Middle frontal gyrus (tissue), 1 donor: ENCODE results near the gene KAT2A.
A peak's percentile ranks its signal among the peaks of the same experiment; 100 is the strongest.

ENCODE experiments used
- DNase-seq: peaks from one replicate; pipeline ENCODE4 v3.0.0-alpha.2; 2015; ENCODE audit warnings: low spot score; ENCODE audit errors: extremely low spot score

The KAT2A gene

DNA sequence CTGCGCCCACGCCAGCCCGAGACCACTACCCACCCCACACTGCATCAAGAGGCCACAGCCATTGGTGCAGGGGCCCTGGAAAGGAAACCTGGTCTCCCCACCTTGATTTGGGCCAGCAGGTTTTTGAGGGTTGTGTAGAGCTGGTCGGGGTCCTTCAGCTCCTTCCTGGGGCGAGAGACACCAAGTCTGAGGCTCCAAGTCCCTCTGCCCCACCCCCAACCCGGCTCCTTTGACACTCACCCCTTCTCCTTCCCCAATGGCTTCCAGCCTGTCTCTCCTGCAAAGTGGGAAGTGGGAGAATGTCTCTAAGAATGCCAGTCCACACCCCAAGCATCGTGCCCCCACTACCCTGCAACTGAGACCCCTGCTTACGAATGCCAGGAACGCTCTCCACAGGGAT is 7.0 kb downstream of the KAT2A start:
- no peak for DNase-seq

DNA sequence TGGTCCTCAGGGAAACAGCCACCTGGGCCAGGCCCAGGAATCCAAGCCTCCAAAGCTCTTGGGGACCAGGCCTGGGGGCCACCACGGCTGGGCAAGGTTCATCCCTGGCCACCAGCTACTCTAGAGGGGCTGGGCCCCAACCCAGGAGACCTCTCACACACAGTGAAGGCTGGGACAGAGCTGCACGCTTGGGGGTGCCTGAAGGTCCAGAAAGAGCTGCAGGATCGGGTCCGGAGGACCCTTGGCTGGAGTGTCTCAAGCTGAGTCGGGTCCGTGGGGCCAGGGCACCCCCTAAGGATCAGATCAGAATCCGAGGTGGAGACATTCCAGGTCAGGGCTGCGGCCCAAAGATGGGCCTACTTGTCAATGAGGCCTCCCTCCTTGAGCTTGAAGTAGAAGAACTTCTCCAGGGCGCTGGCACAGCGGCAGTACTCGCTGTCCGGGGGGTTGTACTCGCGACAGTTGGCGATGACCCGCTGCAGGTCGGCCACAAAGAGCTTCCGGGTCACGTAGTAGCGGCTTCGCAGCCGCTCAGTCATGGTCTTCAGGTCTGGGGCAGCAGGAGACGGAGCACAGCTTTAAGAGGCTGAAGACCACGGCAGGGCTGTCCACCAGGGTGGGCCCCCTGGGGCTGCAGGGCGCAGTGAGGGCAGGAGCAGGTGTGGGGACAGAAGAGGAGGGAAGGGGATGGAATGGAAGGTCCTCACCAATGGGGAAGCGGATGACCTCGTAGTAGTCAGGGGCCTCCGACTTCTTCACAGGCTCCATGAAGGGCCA is 7.7 kb downstream of the KAT2A start:
- DNase-seq = no peak

DNA sequence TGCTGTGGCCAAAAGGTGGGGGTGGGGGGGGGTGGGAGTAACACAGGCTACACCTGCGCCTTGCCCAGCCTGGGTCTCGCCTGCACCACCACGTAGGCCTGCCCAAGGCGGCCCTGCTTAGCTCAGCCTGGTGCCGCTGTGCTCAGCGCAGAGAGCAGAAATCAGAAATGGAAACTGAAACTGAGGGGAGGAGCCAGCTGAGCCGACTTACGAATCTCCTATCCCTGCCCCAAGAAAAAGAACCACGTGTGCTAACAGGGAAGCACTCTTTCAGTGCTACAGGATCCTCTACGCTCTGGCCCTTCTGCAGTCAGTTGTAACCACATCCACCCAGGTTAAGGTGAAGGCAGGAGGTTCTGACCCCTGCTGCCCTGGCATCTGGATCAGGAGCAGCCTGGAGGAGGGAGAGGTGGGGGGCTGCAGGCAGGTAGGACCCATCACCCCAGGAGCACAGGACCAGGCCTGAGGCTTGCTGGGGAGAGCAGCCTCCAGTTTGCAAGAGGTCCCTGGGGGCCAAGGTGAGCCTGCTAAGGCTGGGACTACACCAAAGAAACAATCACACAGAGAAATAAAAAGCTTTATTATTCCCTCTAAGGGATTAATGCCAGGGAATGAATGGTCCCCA is 8.5 kb downstream of the KAT2A start, which contains the start of gene DHX58:
DHX58 (minus strand) TSS at position 163 of the 625 bp plus-strand sequence. CDS start 822 bp downstream, outside the sequence.
- peak; percentile 68 for DNase-seq

DNA sequence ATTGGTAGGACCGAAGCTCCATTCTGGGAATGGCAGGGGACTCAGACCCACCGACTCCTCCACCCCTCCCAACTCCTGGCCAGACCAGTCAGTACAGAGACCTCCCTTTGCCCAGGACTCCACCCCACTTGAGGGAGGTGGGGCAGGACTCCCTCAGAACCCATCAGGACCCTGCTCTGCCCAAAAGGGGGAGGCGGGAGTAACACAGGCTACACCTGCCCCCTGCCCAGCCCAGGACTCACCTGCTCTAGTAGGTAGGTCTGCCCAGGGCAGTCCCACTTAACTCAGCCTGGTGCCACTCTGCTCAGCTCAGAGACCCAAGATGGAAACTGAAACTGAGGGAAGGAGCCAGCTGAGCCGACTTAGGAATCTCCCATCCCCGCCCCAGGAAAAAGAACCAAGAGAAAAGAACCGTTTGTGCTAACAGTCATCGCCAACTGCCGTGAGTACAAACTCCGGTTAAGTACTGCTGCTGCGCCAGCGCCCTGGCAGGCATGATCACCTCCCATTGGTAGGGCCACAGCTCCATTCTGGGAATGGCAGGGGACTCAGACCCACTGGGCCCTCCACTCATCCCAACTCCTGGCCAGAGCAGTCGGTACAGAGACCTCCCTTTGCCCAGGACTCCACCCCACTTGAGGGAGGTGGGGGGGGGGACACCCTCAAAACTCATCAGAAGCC is 9.2 kb downstream of the KAT2A start:
- DNase-seq = no peak

DNA sequence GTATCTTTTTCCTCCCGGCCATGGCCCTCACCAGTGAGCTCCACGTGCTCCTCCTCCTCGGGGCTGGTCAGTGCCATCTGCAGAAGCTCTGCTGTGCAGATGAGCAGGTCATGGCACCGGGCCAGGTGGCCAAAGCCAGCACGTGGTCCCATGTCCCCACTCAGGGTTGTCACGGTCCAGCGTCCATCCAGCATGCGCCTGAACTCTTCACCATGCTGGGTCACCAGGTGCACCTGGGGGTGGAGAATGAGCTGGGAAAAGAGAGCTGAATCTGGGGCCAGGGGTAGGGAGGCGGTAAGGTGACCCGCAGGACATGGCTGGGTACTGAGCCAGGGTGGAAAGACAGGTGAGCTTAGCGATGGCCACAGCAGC is 9.9 kb downstream of the KAT2A start:
- no peak for DNase-seq

DNA sequence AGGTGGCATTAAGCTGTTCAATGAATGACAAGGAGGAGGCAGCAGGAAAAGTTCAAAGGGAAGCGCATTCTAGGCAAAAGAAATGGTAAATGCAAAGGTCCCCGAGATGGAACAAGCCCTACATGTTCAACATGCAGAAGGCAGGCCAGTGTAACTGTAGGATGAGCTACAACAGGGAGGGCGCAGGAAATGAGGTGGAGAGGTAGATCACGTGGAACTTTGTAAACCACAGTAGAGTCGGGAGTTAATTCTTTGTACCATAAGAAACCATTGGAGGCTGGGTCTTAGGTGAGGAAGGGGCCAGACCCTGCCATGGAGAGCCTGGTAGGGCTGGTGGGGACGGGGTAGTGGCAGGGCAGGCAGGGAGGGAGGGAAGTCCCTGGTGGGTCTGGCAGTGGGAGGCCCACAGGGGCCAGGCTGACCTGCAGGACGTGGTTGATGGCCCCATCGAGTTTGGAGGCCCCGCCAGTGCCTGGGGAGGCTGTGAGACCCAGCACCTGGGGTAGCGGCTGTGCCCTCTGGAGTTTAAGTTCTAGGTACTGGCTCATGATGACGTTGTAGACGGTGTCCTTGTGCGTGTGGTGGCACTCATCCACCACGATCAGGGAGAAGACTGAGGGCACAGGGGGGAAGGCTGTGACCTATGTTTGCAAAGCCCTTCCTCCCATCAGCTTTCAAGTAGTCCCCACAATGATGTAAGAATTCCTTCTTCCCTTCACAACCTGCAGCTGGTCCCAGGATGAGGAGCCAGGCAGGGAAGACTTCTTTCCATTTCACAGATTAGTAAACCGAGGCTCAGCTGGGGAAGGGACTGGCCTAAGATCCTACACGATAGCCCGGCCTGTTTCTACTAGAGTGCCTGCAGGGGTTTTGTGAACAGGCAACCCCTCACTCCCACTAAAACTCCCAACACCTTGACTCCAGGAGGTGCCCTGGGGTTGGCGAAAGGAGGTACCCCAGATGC is 10.6 kb downstream of the KAT2A start:
- no peak for DNase-seq

DNA sequence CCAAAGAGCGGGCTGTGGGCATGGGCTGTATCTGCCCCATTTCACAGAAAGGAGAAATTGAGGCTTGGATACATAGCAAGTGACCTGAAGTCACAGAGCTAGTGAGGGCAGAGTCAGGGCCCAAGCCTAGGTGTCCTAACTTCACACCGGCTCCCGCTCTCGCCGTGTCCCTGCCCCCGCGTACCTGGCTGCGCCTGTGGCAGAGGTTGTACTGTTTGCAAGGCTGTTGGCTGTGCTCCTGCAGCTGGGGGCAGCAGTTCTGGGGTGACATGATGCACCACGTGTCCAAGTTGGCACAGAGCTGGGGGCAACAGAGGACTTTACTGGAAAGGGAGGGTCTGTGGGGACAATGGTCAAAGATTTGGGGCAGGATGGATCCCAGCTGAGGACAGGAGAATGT is 12.1 kb downstream of the KAT2A start:
- no peak for DNase-seq

DNA sequence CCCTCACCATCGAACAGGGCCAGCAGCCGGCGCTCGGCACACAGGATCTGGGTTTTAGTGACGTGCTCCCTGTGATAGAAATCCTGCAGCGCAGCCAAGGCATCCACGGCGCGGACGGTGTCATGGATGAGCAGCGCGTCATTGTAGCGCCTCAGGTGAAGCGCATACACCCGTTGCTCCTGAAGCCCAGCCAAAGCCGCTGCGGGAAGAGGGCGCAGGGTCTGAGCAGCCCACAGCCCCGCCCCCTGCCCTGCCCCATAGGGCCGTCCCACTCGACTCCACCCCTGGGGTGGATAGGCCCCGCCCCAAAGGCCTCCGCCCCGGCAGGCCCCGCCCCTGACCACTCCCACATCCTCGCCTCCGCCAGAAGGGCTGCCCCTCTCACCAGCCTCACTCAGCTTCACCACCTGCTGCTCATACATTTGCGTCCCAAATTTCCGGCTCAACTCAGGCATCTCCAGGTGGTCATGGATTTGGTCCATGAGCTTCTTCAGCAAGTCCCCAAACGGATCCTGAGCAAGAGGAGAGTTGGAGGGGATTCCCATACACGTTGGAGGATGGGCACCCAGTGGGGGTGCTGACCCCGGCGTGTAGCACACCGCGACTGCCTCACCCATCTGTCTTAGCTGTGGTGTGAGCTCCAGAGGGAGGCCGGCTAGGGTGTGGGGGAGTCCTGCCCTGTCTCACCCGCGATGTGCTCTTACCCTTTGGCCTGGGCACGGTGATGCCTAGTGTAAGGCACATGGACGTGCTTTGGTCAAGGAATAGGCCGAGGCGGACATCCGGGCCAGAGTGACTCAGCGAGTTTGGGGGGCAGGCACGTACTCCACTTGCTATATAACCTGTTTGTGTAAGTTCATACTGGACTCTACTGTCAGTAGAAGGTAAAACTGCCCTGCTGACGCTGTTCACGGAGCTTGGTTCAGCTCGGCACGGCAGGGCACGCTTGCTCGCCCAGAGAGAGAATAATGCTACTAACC is 13.3 kb downstream of the KAT2A start:
- peak; percentile 22 for DNase-seq

DNA sequence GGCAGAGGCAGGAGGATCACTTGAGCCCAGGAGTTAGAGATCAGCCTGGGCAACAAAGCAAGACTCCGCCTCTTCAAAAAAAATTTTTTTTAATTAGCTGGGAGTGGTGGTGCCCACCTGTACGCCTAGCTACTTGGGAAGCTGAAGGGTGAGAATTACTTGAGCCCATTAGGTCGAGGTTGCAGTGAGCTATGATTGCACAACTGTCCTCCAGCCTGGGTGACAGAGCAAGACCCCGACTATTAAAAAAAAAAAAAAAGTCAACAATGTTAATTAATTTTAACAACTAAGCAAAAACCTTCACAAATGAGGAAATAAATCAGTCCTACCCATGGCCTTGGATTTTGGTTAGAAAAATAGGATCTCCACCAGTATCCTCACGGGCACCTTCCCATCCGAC is 14.0 kb downstream of the KAT2A start:
- no peak for DNase-seq

DNA sequence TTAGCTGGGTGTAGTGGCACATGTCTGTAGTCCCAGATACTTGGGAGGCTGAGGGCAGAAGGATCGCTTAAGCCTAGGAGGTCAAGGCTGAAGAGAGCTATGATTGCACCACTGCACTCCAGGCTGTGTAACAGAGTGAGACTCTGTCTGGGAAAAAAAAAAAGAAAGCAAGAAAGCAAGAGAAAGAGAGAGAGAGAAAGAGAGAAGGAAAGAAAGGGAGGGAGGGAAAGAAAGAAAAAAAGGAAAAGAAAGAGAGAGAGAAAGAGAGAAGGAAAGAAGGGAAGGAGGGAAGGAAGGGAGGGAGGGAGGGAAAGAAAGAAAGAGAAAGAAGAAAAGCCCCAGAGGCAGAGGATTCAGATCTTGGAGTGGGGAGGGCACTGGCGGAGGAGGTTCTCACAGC is 15.2 kb downstream of the KAT2A start:
- DNase-seq = no peak

DNA sequence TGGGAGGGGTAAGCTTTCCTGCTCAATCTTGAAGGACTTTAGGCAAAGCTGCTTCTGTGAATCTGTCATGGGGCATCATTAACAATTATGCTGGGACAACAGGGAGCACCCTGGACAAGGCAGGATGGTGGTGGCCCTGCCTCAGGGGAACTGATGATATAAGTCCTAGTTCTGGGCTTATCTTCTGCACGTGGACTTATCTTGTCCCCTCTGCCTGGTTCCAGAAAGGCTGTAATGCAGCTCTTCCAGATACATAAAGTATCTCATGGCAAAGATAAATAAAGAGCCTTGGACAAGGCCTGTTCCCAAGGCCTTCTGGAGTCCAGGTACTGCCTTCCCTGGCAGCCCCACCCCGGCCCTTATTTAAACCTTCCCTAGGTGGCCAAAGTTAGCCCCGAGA is 16.9 kb downstream of the KAT2A start:
- DNase-seq = no peak

DNA sequence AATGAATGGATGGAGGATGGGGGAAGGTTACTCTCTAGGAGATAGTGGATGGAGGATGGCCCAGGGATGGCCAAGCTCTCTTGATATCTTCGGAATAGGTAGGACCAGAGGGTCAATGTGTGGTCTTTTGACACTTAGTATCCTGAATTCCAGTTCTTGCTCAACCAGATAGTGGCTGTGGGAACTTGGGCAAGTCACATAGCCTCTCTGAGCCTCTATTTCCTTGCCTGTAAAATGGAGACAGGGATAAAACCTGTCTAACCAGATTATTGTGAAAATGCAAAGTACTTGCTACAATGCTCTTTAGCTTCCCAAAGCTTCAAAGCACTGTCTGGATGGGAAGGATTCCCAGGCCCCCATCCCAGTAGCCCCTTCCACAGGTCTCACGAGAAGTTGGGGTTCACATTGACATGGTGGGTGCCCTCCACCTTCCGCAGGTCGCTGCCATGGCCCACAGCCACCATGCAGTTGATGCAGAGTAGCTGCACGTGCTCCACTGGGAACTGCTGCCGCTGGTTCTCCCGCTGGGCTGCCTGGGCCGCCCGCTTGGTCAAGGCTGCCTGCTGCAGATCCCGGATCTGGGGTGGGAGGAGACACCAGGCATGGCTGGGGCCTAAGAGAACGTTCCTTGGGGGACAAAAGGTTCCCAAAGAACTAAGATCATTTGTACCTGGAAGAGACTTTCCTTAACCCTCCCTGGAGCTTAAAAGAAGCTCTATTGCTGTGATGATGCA is 17.8 kb downstream of the KAT2A start:
- DNase-seq = no peak

DNA sequence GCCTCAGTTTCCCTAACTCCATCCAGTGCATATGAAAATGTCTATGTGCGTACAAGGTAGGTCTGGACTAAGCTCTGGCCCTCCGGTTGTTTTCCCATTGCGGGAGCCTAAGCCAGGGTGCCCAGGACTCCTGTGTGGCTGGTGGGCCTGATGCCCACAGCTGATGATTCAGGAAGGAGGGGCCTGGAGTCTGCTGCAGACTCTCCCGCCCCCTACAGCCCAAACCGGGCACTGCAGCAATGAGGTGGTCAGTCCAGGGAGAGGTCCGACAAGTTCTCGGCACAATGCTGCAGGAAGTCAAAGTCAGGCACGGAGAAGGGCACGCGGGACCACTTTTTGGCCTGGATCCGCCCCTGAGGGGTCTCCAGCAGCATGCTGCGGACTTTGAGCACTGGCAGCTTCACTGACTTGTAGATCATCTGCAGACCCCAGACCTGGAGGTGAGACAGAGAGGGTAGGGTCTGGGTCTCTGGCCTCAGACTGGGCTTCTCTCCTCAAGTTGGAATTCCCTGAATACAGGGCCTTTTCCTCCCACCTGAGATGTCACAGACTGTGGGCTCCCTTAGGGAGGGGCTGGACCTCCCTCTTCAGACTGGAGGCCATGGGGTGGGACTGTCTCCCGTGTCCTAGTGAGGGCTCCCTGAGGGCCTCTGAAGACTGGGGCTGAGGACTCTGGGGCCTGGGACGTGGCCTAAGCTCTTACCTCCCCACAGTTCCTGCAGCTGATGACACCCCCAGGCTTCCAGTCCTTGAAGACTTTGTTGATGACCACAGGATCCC is 19.5 kb downstream of the KAT2A start:
- peak; percentile 19 for DNase-seq

DNA sequence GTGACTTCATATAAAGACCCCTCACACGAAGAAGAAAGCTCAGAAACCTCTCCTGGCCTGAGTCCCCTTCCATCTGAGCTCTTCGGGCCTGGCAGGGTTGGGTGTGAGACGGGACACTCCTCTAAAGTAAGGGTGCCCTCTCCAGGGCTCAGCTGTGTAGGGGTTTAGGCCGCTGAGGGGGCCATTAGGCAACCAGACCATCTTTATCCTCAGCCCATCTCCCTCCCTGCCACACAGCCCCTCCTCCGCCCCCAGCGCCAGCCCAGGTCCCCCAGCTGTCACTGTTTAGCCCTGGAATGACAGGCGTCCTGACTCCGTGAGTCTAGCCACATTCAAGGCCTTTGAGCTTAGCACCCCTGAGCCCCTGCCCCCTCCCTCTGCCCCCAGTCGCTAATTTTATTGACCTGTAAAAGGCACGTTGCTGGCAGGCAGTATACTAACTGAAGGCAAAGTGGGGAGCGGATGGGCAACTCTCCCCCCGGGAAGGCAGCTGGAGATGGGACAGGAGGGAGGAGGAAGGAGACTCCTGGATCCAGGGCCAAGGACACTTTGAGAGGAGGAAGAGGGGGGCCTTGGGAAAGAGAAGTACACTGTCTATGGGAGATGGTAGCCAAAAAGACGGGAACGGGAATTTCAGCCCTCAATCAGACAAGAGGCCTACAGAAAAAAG is 22.3 kb downstream of the KAT2A start:
- DNase-seq = no peak

DNA sequence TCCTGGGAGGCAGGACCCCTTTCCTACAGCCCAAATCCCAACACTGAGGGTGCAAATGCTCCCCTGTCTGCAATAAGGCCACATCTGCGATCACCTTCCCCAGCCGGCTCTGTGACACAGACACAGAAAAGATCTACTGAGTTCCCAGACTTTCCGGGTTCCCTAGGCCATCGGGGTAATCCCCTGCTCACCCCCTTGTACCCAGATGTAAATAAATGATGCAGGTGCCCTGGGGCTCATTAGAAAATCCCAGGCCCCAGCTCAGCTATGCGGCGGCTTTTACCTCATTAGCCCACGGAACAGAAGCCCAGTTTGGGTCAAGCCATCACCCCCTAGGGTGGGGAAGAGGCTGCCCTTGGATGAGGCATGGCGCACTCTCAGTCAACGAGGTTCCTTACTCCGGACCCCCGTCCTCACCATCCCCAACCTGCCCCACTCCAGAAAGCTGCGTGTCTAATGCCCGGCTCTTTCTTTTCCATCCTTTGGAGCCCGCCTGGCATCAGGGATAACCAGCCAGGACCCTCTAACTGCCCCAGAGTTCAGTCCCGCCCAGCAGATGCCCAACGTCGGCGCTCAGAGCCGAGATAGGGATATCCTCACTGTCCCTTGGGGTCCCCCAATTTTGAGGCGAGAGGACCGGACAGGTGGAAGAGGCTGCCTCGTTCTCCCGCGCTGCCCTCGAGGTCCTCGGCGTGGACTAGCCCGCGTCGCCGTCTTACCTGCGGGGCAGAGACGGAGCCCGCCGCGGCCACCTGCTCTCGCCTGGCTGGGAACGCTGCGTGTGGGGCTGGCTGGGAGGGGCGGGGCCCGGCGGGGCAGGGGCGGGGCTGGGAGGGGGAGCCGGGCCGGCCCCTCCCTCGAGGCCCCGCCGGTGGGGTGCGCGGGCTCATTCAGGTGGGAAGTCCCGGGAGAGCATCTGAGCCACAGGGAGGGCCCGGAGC is 23.2 kb downstream of the KAT2A start, which contains the start of gene ZNF385C:
ZNF385C (minus strand) TSS at position 783 of the 941 bp plus-strand sequence. CDS start 35,417 bp downstream, outside the sequence.
- no peak for DNase-seq

DNA sequence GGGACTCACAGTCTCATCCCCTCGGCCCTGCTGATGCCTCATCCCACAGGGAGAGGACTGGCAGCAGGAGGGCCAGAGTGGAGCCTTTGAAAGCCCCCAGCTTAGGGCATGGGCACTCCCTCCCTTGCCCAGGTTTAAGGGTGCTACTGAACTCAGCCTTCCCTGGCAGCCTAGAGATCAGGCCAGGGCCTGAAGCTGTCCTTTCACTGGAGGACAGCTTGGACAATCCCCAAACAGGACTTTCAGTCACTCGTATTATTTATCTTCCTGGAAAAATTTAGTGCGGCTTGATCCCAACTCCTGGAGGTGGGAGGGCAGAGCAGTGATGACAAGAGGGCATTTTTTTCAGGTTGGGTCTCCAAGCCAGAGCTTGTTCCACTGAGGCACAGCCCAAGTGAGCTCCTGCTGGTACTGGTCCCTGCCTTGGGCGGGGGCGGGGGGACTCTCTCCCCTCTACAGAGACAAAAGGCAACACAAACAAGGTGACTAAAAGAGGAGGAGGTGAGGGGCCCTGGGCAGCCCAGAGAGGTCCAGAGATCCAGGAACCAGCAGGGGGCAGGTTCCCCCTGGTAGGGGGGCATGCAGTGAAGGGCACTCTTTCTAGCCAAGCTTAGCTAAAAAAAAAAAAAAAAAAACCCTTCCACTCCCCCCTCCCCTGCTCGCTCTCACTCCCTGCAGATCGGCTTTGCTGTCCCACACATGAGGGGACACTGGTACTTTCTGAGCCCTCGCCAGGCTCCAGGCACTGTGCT is 24.6 kb downstream of the KAT2A start:
- no peak for DNase-seq
